HFFc6 (cell line): ENCODE data around the gene CYB5D1. TPM values are rescaled to one million over a fixed set of nuclear protein-coding genes. Genes with fewer than 3 reads are reported as not detected.

Experiments
- DNase-seq: peaks from one replicate; pipeline ENCODE4 v3.0.0-alpha.2; 2018
- H3K27ac Mint-ChIP-seq: 2 replicates; pipeline ENCODE4 v1.8.0; 2020; ENCODE audit warnings: mild to moderate bottlenecking, mixed read lengths
- H3K27me3 Mint-ChIP-seq: 2 replicates; pipeline ENCODE4 v1.8.0; 2021; ENCODE audit warnings: mild to moderate bottlenecking, moderate library complexity, mixed read lengths; ENCODE audit not compliant: insufficient read depth
- H3K36me3 Mint-ChIP-seq: 2 replicates; pipeline ENCODE4 v1.8.0; 2021; ENCODE audit warnings: low read depth, mixed read lengths
- H3K4me1 Mint-ChIP-seq: 2 replicates; pipeline ENCODE4 v1.8.0; 2020; ENCODE audit warnings: low read depth, mixed read lengths
- H3K4me3 Mint-ChIP-seq: 2 replicates; pipeline ENCODE4 v1.8.0; 2020; ENCODE audit warnings: mild to moderate bottlenecking, moderate library complexity, mixed read lengths
- H3K9me3 Mint-ChIP-seq: 2 replicates; pipeline ENCODE4 v1.8.0; 2020; ENCODE audit warnings: mild to moderate bottlenecking, mixed read lengths
- total RNA-seq, 6 experiments: library from RNA; stranded (reverse); fragmentation: NEBNext Ultra II Directional; extraction: Animal tissue kit (Norgen Biotek cat#: 25700); gene quantifications; 2 replicates in 1 of 6; 3 replicates in 5 of 6; pipeline ENCODE4 v1.2.3, GENCODE V29; 2021
- TF ChIP-seq, protein P1 (sequence below): fragments of 200-600 bp; sonication (generic); IDR thresholded peaks from 2 replicates; pipeline ENCODE4 v1.5.0; 2021; ENCODE audit warnings: antibody characterized with exemption, mild to moderate bottlenecking

Gene CYB5D1
- total RNA-seq, 6 experiments from 2014 or later = 9.3 to 15.3 (median 10.5) TPM

GRCh38 chr17:7864995-7865650, 7.3 kb downstream of the CYB5D1 start:
- no peak overlapping the region for H3K27ac Mint-ChIP-seq
- H3K36me3 Mint-ChIP-seq = peaks cover 10% of the 10 kb centered on the region; the same call in 1 of the 2 replicates
- H3K4me1 Mint-ChIP-seq = peaks cover 5% of the 10 kb centered on the region; the same call in 1 of the 2 replicates
- H3K27me3 Mint-ChIP-seq = peaks cover 3% of the 10 kb centered on the region; the same call in 1 of the 2 replicates
- H3K9me3 Mint-ChIP-seq = no peaks in the 10 kb centered on the region
- H3K4me3 Mint-ChIP-seq = no peak overlapping the region
- TF ChIP-seq, protein P1, sequence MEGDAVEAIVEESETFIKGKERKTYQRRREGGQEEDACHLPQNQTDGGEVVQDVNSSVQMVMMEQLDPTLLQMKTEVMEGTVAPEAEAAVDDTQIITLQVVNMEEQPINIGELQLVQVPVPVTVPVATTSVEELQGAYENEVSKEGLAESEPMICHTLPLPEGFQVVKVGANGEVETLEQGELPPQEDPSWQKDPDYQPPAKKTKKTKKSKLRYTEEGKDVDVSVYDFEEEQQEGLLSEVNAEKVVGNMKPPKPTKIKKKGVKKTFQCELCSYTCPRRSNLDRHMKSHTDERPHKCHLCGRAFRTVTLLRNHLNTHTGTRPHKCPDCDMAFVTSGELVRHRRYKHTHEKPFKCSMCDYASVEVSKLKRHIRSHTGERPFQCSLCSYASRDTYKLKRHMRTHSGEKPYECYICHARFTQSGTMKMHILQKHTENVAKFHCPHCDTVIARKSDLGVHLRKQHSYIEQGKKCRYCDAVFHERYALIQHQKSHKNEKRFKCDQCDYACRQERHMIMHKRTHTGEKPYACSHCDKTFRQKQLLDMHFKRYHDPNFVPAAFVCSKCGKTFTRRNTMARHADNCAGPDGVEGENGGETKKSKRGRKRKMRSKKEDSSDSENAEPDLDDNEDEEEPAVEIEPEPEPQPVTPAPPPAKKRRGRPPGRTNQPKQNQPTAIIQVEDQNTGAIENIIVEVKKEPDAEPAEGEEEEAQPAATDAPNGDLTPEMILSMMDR = no peak
- no peak for DNase-seq

DNA sequence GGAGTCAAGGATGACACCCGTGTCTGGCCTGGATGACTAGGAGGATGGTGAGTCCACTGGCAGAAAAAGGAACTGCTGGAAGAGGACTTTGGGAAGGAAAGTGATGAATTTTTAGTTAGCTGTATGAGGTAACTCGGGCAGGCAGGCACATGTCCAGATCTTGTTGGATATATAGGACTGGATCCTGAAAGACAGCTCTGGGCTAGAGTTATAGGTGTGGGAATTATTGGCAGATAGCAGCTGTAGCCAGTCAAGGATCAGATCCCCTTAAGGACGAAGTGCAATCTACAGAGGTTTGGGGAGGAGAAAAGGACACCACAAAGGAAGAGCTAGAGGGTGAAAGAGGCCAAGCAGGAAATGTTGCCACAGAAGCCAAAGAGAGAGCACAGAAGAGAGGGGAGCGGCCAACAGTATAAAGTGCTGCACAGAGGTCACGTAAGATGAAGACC, 10.1 kb downstream of the CYB5D1 start:
- Mint-ChIP-seq H3K27me3 (no peaks in the 10 kb centered on the region; the same call in 1 of the 2 replicates), H3K9me3 (no peaks in the 10 kb centered on the region), H3K4me3 (no peak overlapping the region), H3K27ac (no peak overlapping the region), H3K36me3 (peaks cover 10% of the 10 kb centered on the region; the same call in 1 of the 2 replicates), H3K4me1 (peaks cover 1% of the 10 kb centered on the region; the same call in 1 of the 2 replicates)
- no peak for DNase-seq
- TF ChIP-seq, protein P1 = no peak

DNA sequence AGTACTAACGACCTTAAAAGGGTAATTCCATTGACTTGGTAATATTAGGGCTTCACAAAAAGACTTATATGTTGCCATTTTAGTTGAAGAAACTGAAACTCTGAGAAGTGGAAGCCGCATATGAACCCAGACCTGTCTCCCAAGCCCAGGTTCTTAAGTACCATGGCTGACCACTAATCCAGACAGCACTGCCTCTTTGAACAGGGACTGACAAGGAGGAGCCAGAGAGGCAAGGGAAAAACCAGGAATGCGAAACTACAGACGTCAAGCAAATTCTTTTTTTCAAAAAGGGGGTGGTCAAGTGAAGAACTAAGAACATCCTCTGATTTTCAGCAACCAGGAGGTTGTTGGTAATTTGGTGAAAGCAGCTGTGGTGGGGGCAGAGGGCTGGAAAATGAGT, 15.2 kb downstream of the CYB5D1 start:
- Mint-ChIP-seq H3K9me3 (no peaks in the 10 kb centered on the region), H3K4me1 (no peaks in the 10 kb centered on the region), H3K27ac (no peak overlapping the region), H3K36me3 (no peaks in the 10 kb centered on the region; the same call in 1 of the 2 replicates), H3K27me3 (no peaks in the 10 kb centered on the region), H3K4me3 (no peak overlapping the region)
- no peak for DNase-seq
- TF ChIP-seq, protein P1 = no peak

GRCh38 chr17:7875804-7876370, 18.1 kb downstream of the CYB5D1 start:
- Mint-ChIP-seq H3K36me3 (no peaks in the 10 kb centered on the region; the same call in 1 of the 2 replicates), H3K27me3 (no peaks in the 10 kb centered on the region), H3K4me3 (no peak overlapping the region), H3K27ac (no peak overlapping the region), H3K9me3 (no peaks in the 10 kb centered on the region), H3K4me1 (no peaks in the 10 kb centered on the region)
- TF ChIP-seq, protein P1 = no peak
- DNase-seq = no peak

GRCh38 chr17:7878234-7878633, 20.4 kb downstream of the CYB5D1 start:
- DNase-seq = no peak
- no peaks in the 10 kb centered on the region for H3K27me3 Mint-ChIP-seq
- no peak overlapping the region for H3K27ac Mint-ChIP-seq
- H3K9me3 Mint-ChIP-seq = no peaks in the 10 kb centered on the region
- TF ChIP-seq, protein P1 = no peak
- H3K36me3 Mint-ChIP-seq = no peaks in the 10 kb centered on the region; the same call in 1 of the 2 replicates
- H3K4me1 Mint-ChIP-seq = no peaks in the 10 kb centered on the region
- no peak overlapping the region for H3K4me3 Mint-ChIP-seq
